K562 (cell line): ENCODE data around the gene SS18. TPM values are rescaled to one million over a fixed set of nuclear protein-coding genes. Genes with fewer than 3 reads are reported as not detected.
A peak's percentile ranks its signal among the peaks of the same experiment; 100 is the strongest.

Experiments used
- ATAC-seq: fragments of 200-7000 bp; cut with Tn5 transposase; 3 replicates; pipeline ENCODE4 v1.9.1; 2020; ENCODE audit warnings: moderate library complexity
- BruUV-seq: library from RNA; stranded (reverse); fragments of 400-500 nt; replicated peaks from 2 replicates; lab custom pipeline; 2021; lab: Mats Ljungman, UMichigan
- CTCF ChIA-PET: fragments of 300-600 bp; formaldehyde crosslinking; extraction: SDS; loops from one replicate; lab custom pipeline; 2021; ENCODE audit warnings: low intra/inter-chr PET ratio; lab: Yijun Ruan, JAX
- POLR2A ChIA-PET: fragments of 300-600, 350-650 bp; sonication (Branson Sonifier 250); formaldehyde crosslinking; extraction: SDS; loops from one replicate; lab custom pipeline; 2021; ENCODE audit warnings: antibody characterized with exemption, inconsistent platforms; lab: Yijun Ruan, JAX
- DNase-seq, 4 experiments: peaks; one replicate each; pipeline versions ENCODE4 v3.0.0 to v3.0.0-alpha.2; 2011 to 2018; ENCODE audit warnings: low spot score in 3 of 4, mixed read lengths in 3 of 4; ENCODE audit errors: extremely low read depth in 1 of 4
- FAIRE-seq: peaks from 2 replicates; lab custom pipeline; 2011; peaks lifted over from hg19 to GRCh38; lab: Jason Lieb, UNC
- H2AFZ ChIP-seq: 2 replicates; pipeline ENCODE4 v1.6.0; 2011; ENCODE audit warnings: low read depth, low read length, control low read depth, inconsistent platforms
- H3K27ac ChIP-seq: fragments of 200-600 bp; 3 replicates; pipeline ENCODE4 v1.8.0; 2011; ENCODE audit warnings: low read depth, mild to moderate bottlenecking, control low read depth, inconsistent platforms, low read length, moderate library complexity, mixed read lengths; ENCODE audit errors: extremely low read depth
- H3K27me3 ChIP-seq, 2 experiments: fragments of 300-600 bp in 1 of 2; 2 replicates in 1 of 2; 3 replicates in 1 of 2; pipeline versions ENCODE4 v1.6.0 to v1.8.0; 2011; ENCODE audit warnings: inconsistent platforms in 2 of 2, low read length in 2 of 2, mild to moderate bottlenecking in 1 of 2, mixed read lengths in 1 of 2, moderate library complexity in 1 of 2; ENCODE audit not compliant: control insufficient read depth in 2 of 2, insufficient read depth in 2 of 2
- H3K36me3 ChIP-seq: fragments of 300-600 bp; 3 replicates; pipeline ENCODE4 v1.8.0; 2011; ENCODE audit warnings: mild to moderate bottlenecking, low read length, inconsistent platforms; ENCODE audit not compliant: control insufficient read depth, insufficient read depth
- H3K4me1 ChIP-seq, 2 experiments: fragments of 200-600 bp in 1 of 2; replicated peaks in 1 of 2; 2 replicates in 1 of 2; 3 replicates in 1 of 2; pipeline versions ENCODE4 v1.5.1 to v1.8.0; 2011; ENCODE audit warnings: inconsistent platforms in 2 of 2, low read length in 2 of 2, mild to moderate bottlenecking in 1 of 2, mixed read lengths in 1 of 2, moderate library complexity in 1 of 2; ENCODE audit not compliant: control insufficient read depth in 2 of 2, insufficient read depth in 2 of 2
- H3K4me2 ChIP-seq: 2 replicates; pipeline ENCODE4 v1.6.1; 2011; ENCODE audit warnings: low read length, control low read depth, inconsistent platforms, mixed read lengths; ENCODE audit not compliant: insufficient read depth
- H3K4me3 ChIP-seq: fragments of 200-600 bp; sonication (generic), shearing (Covaris generic); 2 replicates; pipeline ENCODE4 v1.5.1; 2016; ENCODE audit warnings: control low read depth, inconsistent platforms
- H3K79me2 ChIP-seq: fragments of 200-600 bp; 3 replicates; pipeline ENCODE4 v1.8.0; 2011; ENCODE audit warnings: low read length, inconsistent platforms; ENCODE audit not compliant: control insufficient read depth, insufficient read depth
- H3K9ac ChIP-seq, 2 experiments: 2 replicates each; pipeline versions ENCODE4 v1.6.0 to v1.6.1; 2011; ENCODE audit warnings: low read depth in 2 of 2, low read length in 2 of 2, control low read depth in 1 of 2, inconsistent platforms in 1 of 2, mild to moderate bottlenecking in 1 of 2, mixed read lengths in 1 of 2; ENCODE audit not compliant: insufficient read depth in 1 of 2
- H3K9me1 ChIP-seq: one replicate; pipeline ENCODE4 v1.6.0; 2011; ENCODE audit warnings: inconsistent platforms, mild to moderate bottlenecking, low read length, moderate library complexity; ENCODE audit not compliant: control insufficient read depth, insufficient read depth
- H3K9me3 ChIP-seq: replicated peaks from 2 replicates; pipeline ENCODE4 v1.5.1; 2011; ENCODE audit warnings: low read depth, low read length, inconsistent platforms; ENCODE audit not compliant: control insufficient read depth, insufficient read depth
- H4K20me1 ChIP-seq: replicated peaks from 2 replicates; pipeline ENCODE4 v1.6.1; 2011; ENCODE audit warnings: low read length, inconsistent platforms, mixed read lengths; ENCODE audit not compliant: control insufficient read depth, insufficient read depth
- ETV6 ChIP-seq, 3 experiments: fragments of 150-350 bp in 1 of 3; sonication (generic) in 1 of 3; formaldehyde crosslinking in 1 of 3; IDR thresholded peaks; 2 replicates each; pipeline versions ENCODE4 v1.6.1 to v1.8.0; 2014 to 2022; ENCODE audit warnings: borderline replicate concordance in 2 of 3, low read depth in 2 of 3, antibody characterized with exemption in 1 of 3, low read length in 1 of 3, mild to moderate bottlenecking in 1 of 3, missing genetic modification reagents in 1 of 3
- MEF2D ChIP-seq: conservative IDR thresholded peaks from 2 replicates; pipeline ENCODE4 v1.6.1; 2016; ENCODE audit warnings: low read depth, missing genetic modification characterization, missing compliant biosample characterization
- REST ChIP-seq, 2 experiments: fragments of 450-650 bp; formaldehyde crosslinking in 1 of 2; IDR thresholded peaks; 2 replicates each; pipeline versions ENCODE4 v1.4.0 to v1.6.1; 2014 to 2020; ENCODE audit warnings: mild to moderate bottlenecking in 2 of 2, borderline replicate concordance in 1 of 2, low read depth in 1 of 2
- SMC3 ChIP-seq: conservative IDR thresholded peaks from 2 replicates; pipeline ENCODE4 v1.6.1; 2011; ENCODE audit warnings: low read depth, low read length, improper control_type of control experiment; ENCODE audit not compliant: insufficient read depth
- TCFL5 ChIP-seq: fragments of 250-450 bp; sonication (Bioruptor Pico); conservative IDR thresholded peaks from 2 replicates; pipeline ENCODE4 v1.6.1; 2021; ENCODE audit warnings: mild to moderate bottlenecking, moderate library complexity, matching md5 sums
- THRB ChIP-seq: fragments of 450-650 bp; formaldehyde crosslinking; conservative IDR thresholded peaks from 2 replicates; pipeline ENCODE4 v1.4.0; 2022; ENCODE audit warnings: mild to moderate bottlenecking, missing genetic modification characterization
- ZBTB33 ChIP-seq: sonication (generic); formaldehyde crosslinking; IDR thresholded peaks from 2 replicates; pipeline ENCODE4 v1.8.1; 2023; ENCODE audit warnings: mild to moderate bottlenecking, missing genetic modification reagents
- in situ Hi-C: fragments of 300-500 bp; cut with MboI; formaldehyde crosslinking; loops from 4 replicates; pipeline ENCODE4 v1.15.0; 2018; ENCODE audit warnings: inconsistent platforms, mixed read lengths
- intact Hi-C: fragments of 100-400 bp; cut with micrococcal nuclease; formaldehyde crosslinking; loops from 2 replicates; pipeline ENCODE4 v1.14.2; 2022
- polyA plus RNA-seq, 8 experiments: library from polyadenylated mRNA; depleted of rRNA in 4 of 8; stranded (reverse) in 5 of 8; unstranded in 3 of 8; fragments of >200 nt; fragmentation: Nextera tagmentation in 2 of 8; fragmentation: Illumina TruSeq in 1 of 8; extraction: Ambion mirVana in 2 of 8; extraction: Trizol in 1 of 8; gene quantifications; 2 replicates each; pipeline versions ENCODE4 v1.2.1 to v1.2.3, GENCODE V29; 2011 to 2014; ENCODE audit warnings: inconsistent platforms in 1 of 8, missing spikeins in 1 of 8
- total RNA-seq, 7 experiments: library from RNA; depleted of rRNA in 6 of 7; stranded (reverse); fragments of >200 nt in 6 of 7; fragmentation: Illumina TruSeq in 2 of 7; extraction: Trizol in 2 of 7; gene quantifications; 2 replicates each; pipeline versions ENCODE4 v1.2.1 to v1.2.3, GENCODE V29; 2011 to 2021; ENCODE audit warnings: low replicate concordance in 1 of 7

SS18 gene
- total and polyA plus RNA-seq, 9 of the 15 experiments (the other 6 are each of a cell fraction or from before 2014, with no cell fraction given) = 30.9 to 190 (median 102) TPM

- H3K9me1 ChIP-seq = no peaks in the 10 kb centered on the region
- no peaks in the 10 kb centered on the region for H4K20me1 ChIP-seq
- no peaks in the 10 kb centered on the region for H3K79me2 ChIP-seq
- CTCF ChIA-PET = interaction anchor here (1.0 to 1.6 kb wide), 2 partner anchors 96 to 571 kb away, joined by 3 to 7 read pairs; no protein-coding TSS in a partner anchor
- H2AFZ ChIP-seq = no peak overlapping the region
- BruUV-seq = TSS peak; percentile 34
- in situ Hi-C loops (no loop called here), intact Hi-C loops (loop anchor here (2.0 kb wide), 1 partner anchor 97 kb away; no protein-coding TSS in a partner anchor)
- no peak for FAIRE-seq
- ATAC-seq = peak; percentile 38; the same call in 1 of the 3 replicates
- H3K4me3 ChIP-seq = no peak overlapping the region
- no peaks in the 10 kb centered on the region for H3K27me3 ChIP-seq
- H3K27ac ChIP-seq = no peak overlapping the region
- H3K4me1 ChIP-seq = no peaks in the 10 kb centered on the region
- DNase-seq = no peak
- no peak overlapping the region for H3K4me2 ChIP-seq
- POLR2A ChIA-PET = no interaction called here
- no peak overlapping the region for H3K9ac ChIP-seq
- peaks cover 85% of the 10 kb centered on the region for H3K36me3 ChIP-seq
- H3K9me3 ChIP-seq = no peaks in the 10 kb centered on the region
- TF ChIP-seq THRB (CRISPR knock-in tag) (no peak), SMC3 (no peak), MEF2D (tag) (no peak), ETV6 (IDR thresholded peaks at IDR 0.05; ENCODE audit: borderline replicate concordance in 1 of 2, low read depth in 2 of 2, low read length in 1 of 2) (no peak), ETV6 (CRISPR knock-in tag; IDR thresholded peaks at IDR 0.05; ENCODE audit: borderline replicate concordance) (no peak), TCFL5 (CRISPR knock-in tag) (no peak), REST (IDR thresholded peaks at IDR 0.05; ENCODE audit: borderline replicate concordance) (peak; percentile 27; the same call in 1 of the 2 replicates), REST (CRISPR knock-in tag; IDR thresholded peaks at IDR 0.05; ENCODE audit: low read depth) (no peak), ZBTB33 (CRISPR knock-in tag) (no peak)
Observed at GRCh38 chr18:26017929-26018328, 72.5 kb downstream of the SS18 start.
